Endodermal cell (in vitro differentiated cells): ENCODE measurements around the gene SDHB. TPM values are rescaled to one million over a fixed set of nuclear protein-coding genes. Genes with fewer than 3 reads are reported as not detected.
A peak's percentile ranks its signal among the peaks of the same experiment; 100 is the strongest.

ENCODE experiments used
- DNase-seq: peaks from one replicate; pipeline ENCODE4 v3.0.0-alpha.2; 2017
- H3K27ac ChIP-seq: 2 replicates; pipeline ENCODE4 v1.5.1; 2013; ENCODE audit warnings: mild to moderate bottlenecking, low read depth, low read length, moderate library complexity
- H3K27me3 ChIP-seq: 2 replicates; pipeline ENCODE4 v1.6.1; 2013; ENCODE audit warnings: mild to moderate bottlenecking, low read length, moderate library complexity; ENCODE audit not compliant: insufficient read depth, control insufficient read depth, poor library complexity, severe bottlenecking
- H3K36me3 ChIP-seq: 2 replicates; pipeline ENCODE4 v1.7.0; 2013; ENCODE audit warnings: mild to moderate bottlenecking, low read length, moderate library complexity; ENCODE audit not compliant: control insufficient read depth, insufficient read depth
- H3K4me1 ChIP-seq: one replicate; pipeline ENCODE4 v1.7.0; 2013; ENCODE audit warnings: low read length; ENCODE audit not compliant: control insufficient read depth, insufficient read depth
- H3K4me3 ChIP-seq: 2 replicates; pipeline ENCODE4 v1.5.1; 2013; ENCODE audit warnings: mild to moderate bottlenecking, low read length, moderate library complexity
- H3K9ac ChIP-seq: 2 replicates; pipeline ENCODE4 v1.6.1; 2013; ENCODE audit warnings: mild to moderate bottlenecking, low read length, moderate library complexity; ENCODE audit not compliant: poor library complexity, severe bottlenecking; ENCODE audit errors: extremely low read depth
- H3K9me3 ChIP-seq: 2 replicates; pipeline ENCODE4 v1.6.1; 2013; ENCODE audit warnings: mild to moderate bottlenecking, low read length, moderate library complexity; ENCODE audit not compliant: control insufficient read depth
- H3K27ac Mint-ChIP-seq: 2 replicates; pipeline ENCODE4 v1.8.0; 2020; ENCODE audit warnings: mixed read lengths
- H3K27me3 Mint-ChIP-seq: 2 replicates; pipeline ENCODE4 v1.8.0; 2021; ENCODE audit warnings: mild to moderate bottlenecking, mixed read lengths; ENCODE audit not compliant: insufficient read depth
- H3K36me3 Mint-ChIP-seq: 2 replicates; pipeline ENCODE4 v1.8.0; 2020; ENCODE audit warnings: low read depth, mixed read lengths
- H3K4me1 Mint-ChIP-seq: 2 replicates; pipeline ENCODE4 v1.8.0; 2020; ENCODE audit warnings: mixed read lengths
- H3K4me3 Mint-ChIP-seq: 2 replicates; pipeline ENCODE4 v1.8.0; 2020; ENCODE audit warnings: mild to moderate bottlenecking, moderate library complexity, mixed read lengths
- H3K9me3 Mint-ChIP-seq: 2 replicates; pipeline ENCODE4 v1.8.0; 2020; ENCODE audit warnings: mild to moderate bottlenecking, mixed read lengths
- CTCF ChIP-seq: fragments of 200-600 bp; sonication (generic); conservative IDR thresholded peaks from 2 replicates; pipeline ENCODE4 v1.5.0; 2021; ENCODE audit warnings: antibody characterized with exemption, mild to moderate bottlenecking
- WGBS, 2 experiments: methylation state at CpG; one replicate each; pipeline versions ENCODE4 v1.1.5 to v1.1.7; 2013; ENCODE audit warnings: missing lambda C conversion rate in 2 of 2, mixed read lengths in 1 of 2; ENCODE audit not compliant: insufficient coverage in 1 of 2, insufficient read length in 1 of 2; 5-methylcytosine and 5-hydroxymethylcytosine counted together
- total RNA-seq, 2 donors: library from RNA; stranded (reverse); fragmentation: NEBNext Ultra II Directional in 1 of 2; extraction: Animal tissue kit (Norgen Biotek cat#: 25700) in 1 of 2; gene quantifications; 2 replicates in 1 of 2; 3 replicates in 1 of 2; pipeline ENCODE4 v1.2.1, GENCODE V29; 2021

The SDHB gene
- total RNA-seq, 2 donors from 2014 or later = 68.5 to 75.2 TPM

GRCh38 chr1:17053086-17053684, 647 bp downstream of the SDHB start:
- Mint-ChIP-seq H3K27me3 (peaks cover 5% of the 10 kb centered on the region), H3K4me3 (peak overlapping the region; percentile 97), H3K4me1 (peaks cover 2% of the 10 kb centered on the region), H3K36me3 (peaks cover 9% of the 10 kb centered on the region), H3K27ac (peak overlapping the region; percentile 96), H3K9me3 (no peaks in the 10 kb centered on the region)
- Histone ChIP-seq H3K36me3 (peaks cover 26% of the 10 kb centered on the region), H3K9me3 (no peaks in the 10 kb centered on the region), H3K27me3 (no peaks in the 10 kb centered on the region), H3K4me1 (no peaks in the 10 kb centered on the region), H3K9ac (peak overlapping the region; percentile 62), H3K4me3 (peak overlapping the region; percentile 97), H3K27ac (peak overlapping the region; percentile 75)
- no peak for DNase-seq
- WGBS, 2 experiments = 17 to 25% methylated on average over 6 to 12 of the region's 12 CpGs
- no peak for TF ChIP-seq CTCF

GRCh38 chr1:17052641-17053040, 1.2 kb downstream of the SDHB start:
- Histone ChIP-seq H3K9me3 (no peaks in the 10 kb centered on the region), H3K4me1 (no peaks in the 10 kb centered on the region), H3K4me3 (peak overlapping the region; percentile 97), H3K27me3 (no peaks in the 10 kb centered on the region), H3K9ac (peak overlapping the region; percentile 15), H3K27ac (no peak overlapping the region), H3K36me3 (peaks cover 31% of the 10 kb centered on the region)
- Mint-ChIP-seq H3K4me3 (peak overlapping the region; percentile 97), H3K36me3 (peaks cover 9% of the 10 kb centered on the region), H3K4me1 (peaks cover 2% of the 10 kb centered on the region), H3K27me3 (peaks cover 2% of the 10 kb centered on the region), H3K27ac (no peak overlapping the region), H3K9me3 (no peaks in the 10 kb centered on the region)
- TF ChIP-seq CTCF = no peak
- no peak for DNase-seq

DNA sequence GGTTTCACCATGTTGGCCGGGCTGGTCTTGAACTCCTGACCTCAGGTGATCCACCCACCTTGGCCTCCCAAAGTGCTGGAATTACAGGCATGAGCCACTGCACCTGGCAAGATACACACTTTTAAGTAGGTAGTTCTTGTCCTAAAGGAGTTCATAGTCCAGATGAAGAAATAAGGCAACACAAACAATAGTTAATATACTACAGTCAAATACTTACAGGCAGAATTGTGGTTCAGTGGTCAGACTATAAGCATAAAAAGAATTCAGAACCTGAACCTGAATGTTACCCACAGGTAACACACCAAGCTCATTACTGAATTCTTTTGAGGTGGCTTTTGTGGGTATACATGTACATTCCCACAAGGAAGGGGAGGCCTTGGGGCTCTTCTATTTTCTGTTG, 1.8 kb downstream of the SDHB start:
- DNase-seq = no peak

More for the DNA sequence above, 1.8 kb downstream of the SDHB start:
- Histone ChIP-seq H3K4me1 (no peaks in the 10 kb centered on the region), H3K27me3 (no peaks in the 10 kb centered on the region), H3K36me3 (peaks cover 31% of the 10 kb centered on the region), H3K9ac (peak overlapping the region; percentile 15), H3K9me3 (no peaks in the 10 kb centered on the region), H3K27ac (no peak overlapping the region), H3K4me3 (peak overlapping the region; percentile 97)
- 89% methylated on average over 1 of the region's 1 CpG; no CpG with 5 or more reads in 1 of the 2 experiments for WGBS, 2 experiments
- no peak for TF ChIP-seq CTCF
- Mint-ChIP-seq H3K4me1 (peaks cover 2% of the 10 kb centered on the region), H3K27ac (no peak overlapping the region), H3K36me3 (peaks cover 9% of the 10 kb centered on the region), H3K4me3 (no peak overlapping the region), H3K27me3 (no peaks in the 10 kb centered on the region), H3K9me3 (no peaks in the 10 kb centered on the region)
